ENCODE data around the gene SH3YL1. TPM values are rescaled to one million over a fixed set of nuclear protein-coding genes. Genes with fewer than 3 reads are reported as not detected.

The SH3YL1 gene
- total RNA-seq, 1 experiment from 2014 or later: 25.7 TPM

DNA sequence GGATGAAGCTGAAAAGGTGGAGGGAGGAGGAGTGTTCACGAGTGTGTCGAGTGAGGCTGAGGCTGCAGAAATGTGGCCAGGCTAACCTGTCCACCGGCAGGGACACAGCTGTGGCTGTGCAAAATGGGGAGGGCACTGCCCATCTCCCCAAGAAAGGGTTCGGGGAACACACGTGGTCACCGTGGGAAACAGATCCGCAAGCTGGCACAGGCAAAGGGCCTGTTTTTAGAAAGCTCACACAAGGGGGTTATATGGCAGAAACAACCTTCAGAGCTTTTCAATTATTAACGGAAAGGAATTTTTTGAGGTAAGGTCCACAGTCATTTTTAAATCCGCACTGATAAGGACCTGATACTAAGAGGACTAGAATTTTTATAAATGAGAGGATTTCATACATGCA lies 35.7 kb downstream of the SH3YL1 start:
- no peak for DNase-seq (ENCODE audit: extremely low read depth, low read depth)

DNA sequence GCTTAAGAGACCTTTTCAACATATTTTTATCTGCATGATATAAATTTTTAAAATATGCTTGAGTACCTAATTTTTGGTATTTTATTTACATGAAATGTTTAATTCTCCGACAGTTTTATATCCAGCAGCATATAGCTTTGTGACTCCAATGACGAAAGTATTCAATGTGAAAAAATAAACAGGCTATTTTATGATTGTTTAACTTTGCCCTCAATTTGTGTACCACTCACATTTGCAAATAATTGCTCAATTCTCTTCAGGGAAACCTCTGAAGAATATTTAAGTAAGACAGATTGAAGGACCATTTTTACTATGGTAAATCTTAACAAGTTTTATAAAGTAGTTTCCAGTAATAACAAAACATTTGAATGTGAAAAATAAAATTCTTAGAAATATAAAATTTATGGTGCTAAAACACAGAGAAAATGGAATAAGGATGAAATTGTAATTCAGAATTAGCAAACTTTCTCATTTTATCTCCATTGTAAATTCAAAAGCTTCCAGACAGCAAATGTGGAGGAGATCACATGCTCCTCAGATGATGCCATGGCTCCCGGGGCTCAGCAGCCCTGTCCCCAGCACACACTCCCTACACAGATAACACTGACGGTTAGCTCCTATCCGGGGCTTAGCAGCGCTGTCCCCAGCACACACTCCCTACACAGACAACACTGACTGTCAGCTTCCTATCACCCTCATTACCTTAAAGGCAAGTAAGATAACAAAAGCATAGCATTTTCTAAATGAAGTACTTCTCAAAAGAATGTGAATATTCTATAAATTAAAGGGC lies 39.7 kb downstream of the SH3YL1 start:
- DNase-seq (ENCODE audit: extremely low read depth, low read depth): no peak

DNA sequence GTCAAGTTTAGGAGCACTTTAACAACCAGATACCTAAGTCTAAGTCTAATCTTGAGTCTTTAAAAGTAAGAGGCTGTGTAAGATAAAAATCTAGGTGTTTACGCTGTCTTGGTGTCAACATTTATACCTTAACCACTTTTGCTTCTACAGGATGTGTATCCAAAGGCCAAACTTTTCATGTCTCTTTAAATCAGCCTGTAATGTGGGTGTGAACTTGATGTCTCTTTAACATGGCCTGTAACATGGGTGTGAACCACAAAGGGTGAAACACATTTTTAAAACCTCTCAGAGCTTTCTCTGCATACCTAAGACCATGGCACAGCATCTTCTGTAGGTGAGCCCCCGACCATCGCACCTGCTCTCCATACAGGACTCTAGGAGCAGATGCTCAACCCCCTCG lies 40.4 kb downstream of the SH3YL1 start:
- no peak for DNase-seq (ENCODE audit: extremely low read depth, low read depth)

DNA sequence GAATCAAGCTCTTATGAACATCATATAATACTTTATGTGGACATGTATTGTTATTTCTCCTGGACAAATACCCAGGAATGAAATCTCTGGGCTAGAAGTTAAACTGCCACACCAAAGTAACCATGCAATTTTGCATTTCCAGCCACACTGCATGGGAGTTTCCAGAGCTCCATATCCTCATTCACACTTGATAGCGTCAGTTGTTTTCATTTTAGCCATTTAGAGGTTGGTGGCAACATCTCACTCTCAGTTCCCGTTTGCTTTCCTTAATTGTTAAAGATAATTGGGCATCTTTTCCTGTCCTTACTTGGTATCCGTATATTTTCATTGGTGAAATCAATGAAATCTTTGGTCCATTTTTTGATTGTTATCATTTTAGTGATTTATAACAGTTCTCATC lies 47.8 kb downstream of the SH3YL1 start:
- no peak for DNase-seq (ENCODE audit: extremely low read depth, low read depth)

DNA sequence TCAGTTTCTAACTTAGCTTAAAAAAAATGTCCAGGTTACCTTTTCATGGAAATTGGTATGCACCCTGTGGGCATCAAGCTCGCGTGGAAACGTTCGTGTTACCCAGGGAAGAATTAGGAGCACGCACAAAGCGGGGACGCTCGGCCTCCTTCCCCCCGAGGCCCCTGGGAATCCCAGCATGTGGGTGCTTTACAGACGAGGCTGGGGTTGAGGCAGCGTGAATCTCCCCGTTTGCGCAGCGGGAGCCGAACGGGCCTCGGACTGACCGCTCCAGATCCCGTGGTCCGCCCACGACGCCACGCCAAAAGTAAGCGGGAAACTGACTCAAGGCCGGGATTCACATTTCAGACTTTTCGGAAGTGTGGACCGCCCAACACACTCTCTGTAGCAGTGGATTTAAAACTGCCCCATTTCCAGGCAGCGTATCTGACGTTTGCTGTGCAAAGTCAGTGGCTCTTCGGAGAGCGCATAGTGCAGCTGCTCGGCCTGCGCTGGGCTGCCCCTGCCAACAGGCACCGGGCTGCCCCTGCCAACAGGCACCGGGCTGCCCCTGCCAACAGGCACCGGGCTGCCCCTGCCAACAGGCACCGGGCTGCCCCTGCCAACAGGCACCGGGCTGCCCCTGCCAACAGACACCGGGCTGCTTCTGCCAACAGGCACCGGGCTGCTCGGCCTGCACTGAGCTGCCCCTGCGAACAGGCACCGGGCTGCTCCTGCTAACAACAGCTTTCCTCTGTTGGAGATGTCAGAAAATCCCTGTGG lies 49.7 kb downstream of the SH3YL1 start:
- no peak for DNase-seq (ENCODE audit: extremely low read depth, low read depth)

DNA sequence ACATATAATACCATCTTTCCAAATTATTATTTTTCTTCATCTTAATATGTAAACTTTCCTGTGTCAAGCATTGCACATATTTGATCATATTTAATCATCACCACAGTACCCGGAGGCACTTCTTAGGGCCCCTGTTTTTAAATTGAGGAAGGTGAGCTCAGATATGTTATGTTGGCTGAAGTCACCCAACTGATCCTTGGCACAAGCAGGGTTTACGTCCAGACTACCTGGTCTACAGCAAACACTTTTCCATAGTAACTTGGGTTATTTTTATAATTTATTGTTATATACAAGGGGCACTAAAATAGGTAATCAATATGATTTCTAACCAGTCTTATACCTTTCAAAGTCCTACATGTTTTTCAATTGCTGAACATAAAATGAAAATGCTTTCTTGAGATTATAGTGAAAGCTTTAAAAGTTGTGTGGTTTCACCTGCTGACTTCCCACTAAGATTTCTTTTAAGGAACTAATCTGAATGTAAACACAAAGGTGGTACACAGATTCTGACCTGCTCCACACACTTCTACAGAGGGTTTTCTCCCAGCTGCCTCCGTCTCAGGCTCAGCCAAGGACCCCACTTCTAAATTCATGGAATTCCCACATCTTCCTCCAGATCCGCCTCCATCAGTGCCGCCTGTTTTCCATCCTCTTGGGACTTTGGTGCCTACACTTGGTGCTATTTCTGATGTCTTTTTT lies 52.2 kb downstream of the SH3YL1 start:
- no peak for DNase-seq (ENCODE audit: extremely low read depth, low read depth)

DNA sequence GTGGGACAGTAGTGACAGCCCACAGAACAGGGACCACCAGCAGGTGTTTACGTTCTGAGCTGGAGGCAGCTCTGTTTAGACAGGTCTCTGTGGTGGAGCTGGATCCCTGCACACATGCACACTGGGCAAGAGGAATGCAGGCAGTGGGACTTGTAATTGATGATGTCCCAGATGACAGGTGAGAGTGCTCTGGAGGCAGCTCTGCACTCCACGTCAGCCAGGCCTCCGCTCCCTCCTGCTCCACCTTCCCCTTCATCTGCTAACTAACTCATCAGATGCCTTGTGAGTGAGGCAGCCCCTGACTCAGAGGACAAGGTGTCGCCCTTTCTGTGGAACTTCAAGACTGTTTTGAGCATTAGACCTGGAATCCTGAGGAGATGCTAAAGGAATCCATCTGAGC lies 53.2 kb downstream of the SH3YL1 start:
- no peak for DNase-seq (ENCODE audit: extremely low read depth, low read depth)

DNA sequence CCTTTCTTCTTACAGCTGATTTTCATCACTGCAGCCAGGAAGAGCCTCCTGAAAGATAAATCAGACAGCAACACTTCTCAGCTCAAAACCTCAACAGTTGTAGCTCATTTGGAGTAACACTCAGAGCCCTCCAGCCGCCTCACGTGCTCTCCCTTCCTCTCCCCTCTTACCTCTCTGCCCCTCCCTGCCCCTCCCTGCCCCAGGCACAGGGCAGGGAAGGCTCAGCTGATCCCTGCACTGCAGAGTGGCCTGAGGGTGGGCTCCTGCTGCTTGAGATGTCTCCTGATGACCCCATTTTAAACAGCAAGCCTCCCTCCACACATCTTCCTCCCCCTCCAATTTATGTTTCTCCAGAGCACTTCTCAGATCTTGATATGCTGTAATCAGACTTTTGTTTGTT lies 54.4 kb downstream of the SH3YL1 start:
- no peak for DNase-seq (ENCODE audit: extremely low read depth, low read depth)

DNA sequence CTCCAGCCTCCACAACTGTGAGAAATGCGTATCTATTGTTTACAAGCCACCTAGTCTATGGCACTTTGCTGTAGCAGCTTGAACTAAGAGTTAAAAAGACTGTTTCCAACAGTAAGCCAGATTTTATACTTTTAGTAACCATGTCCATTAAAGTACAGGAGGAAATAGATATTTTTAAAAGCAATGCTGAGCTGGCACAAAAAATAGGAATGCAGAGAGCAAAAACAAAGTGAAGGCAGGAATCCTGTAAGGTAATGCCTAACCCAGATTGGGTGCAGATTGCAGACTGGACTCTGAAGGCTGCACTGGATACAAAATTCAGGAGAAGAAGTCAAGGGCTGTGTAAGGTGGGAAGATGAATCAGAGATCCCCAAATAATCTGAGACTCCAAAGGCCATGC lies 55.5 kb downstream of the SH3YL1 start:
- no peak for DNase-seq (ENCODE audit: extremely low read depth, low read depth)

DNA sequence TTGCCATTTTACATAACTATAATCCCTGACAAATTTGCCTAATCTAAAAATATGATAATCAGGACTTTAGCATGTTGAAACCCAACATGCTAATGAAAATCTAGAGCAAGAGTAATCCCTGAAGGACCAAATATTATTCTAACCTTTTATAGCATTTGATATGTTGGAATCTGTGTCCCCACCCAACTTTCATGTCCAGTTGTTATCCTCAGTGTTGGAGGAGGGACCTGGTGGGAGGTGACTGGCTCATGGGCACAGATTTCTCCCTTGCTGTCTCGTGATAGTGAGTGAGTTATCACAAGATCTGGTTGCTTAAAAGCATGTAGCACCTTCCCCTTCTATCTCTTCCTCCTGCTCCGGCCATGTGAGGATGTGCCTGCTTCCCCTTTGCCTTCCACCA lies 59.8 kb downstream of the SH3YL1 start:
- DNase-seq (ENCODE audit: extremely low read depth, low read depth): no peak

DNA sequence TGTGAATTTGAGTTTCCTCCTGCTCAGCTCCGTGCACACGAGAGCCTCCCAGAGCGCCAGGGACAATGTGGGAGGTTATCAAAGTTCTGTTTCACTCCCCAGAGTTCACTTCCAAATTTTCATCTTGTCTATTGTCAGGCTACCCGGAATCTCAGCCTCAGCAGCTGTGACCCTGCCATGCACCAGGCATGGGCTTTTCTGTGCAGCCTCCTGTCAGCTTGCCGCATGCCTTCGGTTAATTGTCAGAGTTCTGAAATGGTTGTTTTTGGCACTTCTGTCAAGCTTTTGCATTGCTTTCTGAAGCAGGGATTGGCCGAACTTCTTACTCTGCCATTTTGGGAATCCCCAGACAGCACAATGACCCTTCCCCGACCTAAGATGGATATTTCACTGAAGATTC lies 60.4 kb downstream of the SH3YL1 start:
- DNase-seq (ENCODE audit: extremely low read depth, low read depth): no peak

DNA sequence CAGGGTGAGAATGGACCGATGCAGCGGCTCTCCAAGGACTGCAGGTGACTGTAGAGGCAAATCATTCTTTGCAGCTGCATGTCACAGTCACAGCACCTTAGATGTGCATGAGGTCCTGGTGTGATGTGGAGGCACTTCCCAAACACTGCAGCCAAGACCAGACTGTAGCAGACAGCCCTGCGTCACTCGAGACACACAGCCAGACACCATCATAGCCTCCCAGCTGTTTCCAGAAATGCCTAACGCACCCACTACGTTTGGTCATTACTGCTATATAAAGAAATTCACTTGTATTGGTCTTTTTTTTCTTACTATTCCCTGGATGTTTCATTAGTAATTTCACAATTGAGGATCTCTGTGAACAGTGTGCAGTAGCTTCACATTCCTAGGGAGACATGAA lies 60.9 kb downstream of the SH3YL1 start:
- no peak for DNase-seq (ENCODE audit: extremely low read depth, low read depth)

DNA sequence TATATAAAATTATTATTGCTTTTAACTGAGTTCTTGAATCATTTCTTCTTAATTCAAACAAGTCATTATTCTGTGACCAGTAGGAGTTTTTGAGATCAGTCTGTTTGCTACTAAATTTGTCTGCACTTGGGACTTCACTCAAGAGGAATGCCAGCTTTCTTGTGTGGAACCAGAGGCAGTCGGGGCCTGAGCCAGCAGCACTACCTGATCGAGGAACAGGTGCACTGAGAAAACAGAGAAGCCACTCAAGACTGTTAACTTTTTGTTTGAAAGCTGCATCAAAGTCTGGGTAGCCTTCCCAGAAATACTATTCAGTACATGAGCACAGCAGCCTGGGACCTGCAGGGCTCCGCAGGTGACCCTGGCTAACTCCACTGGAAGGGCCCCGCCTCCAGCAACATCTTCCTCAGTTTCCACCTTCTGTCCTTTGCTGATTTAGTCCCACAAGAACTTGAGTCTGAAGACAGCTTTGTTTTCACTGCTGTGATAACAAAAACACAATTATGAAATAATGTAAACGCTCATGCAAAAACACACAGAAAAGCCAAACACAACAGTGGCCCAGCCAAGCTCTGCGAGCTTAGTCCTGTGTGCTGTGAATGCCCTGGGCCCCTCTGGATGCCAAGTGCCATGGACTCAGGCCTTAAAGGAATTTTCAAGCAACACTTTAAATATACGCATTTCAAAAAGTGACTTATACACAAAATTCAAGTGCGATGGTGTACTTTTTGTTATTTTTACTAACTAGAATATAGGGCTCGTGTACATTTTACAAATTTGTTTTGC lies 62.0 kb downstream of the SH3YL1 start:
- DNase-seq (ENCODE audit: extremely low read depth, low read depth): no peak

DNA sequence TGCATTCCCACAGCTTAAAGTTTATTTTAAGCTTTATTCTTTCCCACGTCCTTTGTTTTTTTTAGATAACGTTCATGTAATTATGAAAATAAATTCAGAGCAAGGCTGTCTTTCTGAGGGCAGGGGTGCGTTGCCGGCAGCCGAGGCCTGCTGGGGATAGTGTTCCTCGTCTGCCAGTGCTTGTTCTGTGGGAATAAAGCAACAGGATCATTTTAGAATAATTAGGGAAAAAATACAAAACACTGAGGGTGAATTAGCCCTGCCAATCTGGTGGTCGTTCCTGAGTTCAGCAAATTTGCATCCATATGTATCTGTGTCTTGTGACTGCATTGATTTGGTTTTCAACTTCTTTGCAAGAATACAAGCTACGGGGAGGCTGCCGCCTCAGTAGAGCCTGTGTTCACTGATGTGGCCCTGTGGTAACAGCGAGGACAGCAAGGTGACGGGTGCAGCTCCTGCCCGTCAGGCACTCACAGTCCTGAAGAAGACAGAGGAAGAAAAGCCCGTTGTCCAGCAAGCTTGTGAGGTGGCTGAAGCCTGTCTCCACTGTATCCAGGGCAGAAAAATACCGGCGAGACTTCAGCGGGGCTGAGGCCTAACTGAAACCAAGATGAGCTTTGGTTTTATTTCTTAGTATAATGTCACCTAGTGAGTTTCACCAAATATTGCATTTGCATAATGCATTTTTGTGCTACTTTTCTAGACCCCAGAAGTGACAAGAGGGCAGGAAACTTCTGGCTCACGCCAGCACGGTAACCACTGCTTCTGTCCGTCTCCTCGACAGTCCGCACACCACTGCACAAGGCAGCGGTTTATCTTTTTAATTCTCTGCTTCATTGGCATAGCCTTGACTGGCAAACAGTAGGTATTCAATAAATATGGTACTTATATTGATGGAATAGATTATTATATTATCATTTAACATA lies 64.5 kb downstream of the SH3YL1 start:
- no peak for DNase-seq (ENCODE audit: extremely low read depth, low read depth)

DNA sequence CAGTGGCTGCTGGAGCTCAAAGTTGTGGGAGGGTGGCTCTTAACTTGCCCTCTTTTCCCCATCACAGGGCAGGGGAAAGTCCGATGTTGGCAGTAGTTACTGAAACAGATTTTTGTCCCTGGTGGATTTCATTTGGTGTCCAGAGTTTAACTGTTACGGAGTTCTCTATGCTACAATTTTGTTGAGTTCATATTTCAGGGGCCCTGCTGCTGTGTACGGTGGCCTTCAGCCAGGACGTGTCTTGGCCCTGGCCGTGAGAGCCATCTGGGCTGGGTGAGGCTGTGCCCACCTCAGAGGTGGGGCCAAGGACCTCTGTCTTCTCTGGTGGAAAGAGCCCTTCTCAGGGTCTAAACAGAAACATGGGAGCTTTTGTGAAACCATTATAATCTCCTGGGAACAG lies 67.4 kb downstream of the SH3YL1 start:
- DNase-seq (ENCODE audit: extremely low read depth, low read depth): no peak

DNA sequence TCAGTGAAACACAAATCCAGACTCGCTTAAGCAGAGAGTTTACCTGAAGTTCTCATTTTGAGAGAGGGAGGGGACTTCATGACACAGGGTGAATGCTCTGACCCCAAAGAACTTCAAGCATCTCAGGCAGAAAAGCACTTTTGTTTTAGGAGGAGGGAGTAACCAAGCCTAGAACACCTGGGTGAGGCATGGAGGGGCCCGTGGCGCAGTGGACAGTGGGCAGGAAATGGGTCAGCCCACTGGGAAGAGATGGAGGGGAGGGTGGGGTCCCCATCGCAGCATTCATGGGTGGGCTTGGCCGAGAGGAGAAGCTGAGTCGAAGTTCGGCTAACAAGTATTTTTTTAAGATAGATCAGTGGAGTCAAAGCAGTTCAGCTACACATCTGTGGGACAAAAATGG lies 67.9 kb downstream of the SH3YL1 start:
- no peak for DNase-seq (ENCODE audit: extremely low read depth, low read depth)

DNA sequence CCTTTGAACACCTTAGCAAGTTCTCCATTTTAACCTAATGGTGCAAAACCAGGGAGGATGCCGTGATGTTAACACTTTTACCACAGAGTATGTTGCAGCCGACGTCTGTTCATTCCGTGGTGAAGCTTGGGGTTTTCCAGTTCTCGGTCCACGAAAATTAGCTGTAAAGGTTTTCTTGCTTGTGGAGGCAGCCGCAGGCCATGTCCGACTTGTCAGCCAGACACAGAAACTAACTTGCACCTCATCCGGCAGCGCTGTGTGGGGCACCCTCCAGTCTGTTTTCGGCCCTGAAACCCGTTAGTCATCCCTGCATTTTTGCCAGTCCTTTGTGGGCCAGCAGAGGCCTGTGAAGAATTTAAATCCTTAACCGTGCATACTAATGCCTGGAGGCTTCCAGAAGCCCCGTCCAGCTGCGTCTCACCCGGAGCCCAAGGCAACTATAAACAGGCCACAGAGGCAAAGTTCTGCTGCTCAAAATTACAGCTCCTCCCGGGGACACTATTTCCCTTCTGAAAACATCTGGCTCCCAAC lies 70.6 kb downstream of the SH3YL1 start:
- no peak for DNase-seq (ENCODE audit: extremely low read depth, low read depth)

DNA sequence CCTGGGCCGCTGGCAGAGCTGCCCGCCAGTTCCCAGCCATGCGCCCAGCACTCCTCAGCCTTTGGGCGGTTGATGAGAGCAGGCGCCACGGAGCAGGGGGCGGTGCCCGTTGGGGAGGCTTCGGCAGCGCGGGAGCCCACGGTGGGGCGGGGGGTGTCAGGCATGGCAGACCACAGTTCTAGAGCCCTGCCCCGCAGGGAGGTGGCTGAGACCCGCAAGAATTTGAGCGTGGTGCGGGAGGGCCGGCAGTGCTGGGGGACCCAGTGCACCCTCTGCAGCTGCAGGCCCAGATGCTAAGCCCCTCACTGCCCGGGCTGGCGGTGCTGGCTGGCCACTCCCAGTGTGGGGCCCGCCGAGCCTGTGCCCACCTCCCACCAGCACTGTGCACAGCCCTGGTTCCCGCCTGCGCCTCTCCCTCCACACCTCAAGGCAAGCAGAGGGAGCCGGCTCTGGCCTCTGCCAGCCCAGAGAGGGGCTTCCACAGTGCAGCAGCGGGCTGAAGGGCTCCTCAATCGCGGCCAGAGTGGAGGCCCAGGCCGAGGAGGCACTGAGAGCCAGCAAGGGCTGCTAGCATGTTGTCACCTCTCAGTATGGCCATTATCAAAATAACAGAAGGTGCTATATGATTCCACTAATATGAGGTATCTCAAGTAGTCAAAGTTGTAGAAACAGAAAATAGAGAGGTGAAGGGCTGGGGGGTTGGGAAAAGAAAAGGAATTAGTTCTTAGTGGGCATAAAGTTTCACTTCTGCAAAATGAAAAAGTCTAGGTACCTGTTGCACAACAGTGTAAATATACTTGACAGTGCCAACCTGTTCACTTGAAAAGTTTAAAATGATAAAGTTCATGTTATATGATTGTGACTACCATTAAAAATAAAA lies 72.3 kb downstream of the SH3YL1 start:
- DNase-seq (ENCODE audit: extremely low read depth, low read depth): no peak

DNA sequence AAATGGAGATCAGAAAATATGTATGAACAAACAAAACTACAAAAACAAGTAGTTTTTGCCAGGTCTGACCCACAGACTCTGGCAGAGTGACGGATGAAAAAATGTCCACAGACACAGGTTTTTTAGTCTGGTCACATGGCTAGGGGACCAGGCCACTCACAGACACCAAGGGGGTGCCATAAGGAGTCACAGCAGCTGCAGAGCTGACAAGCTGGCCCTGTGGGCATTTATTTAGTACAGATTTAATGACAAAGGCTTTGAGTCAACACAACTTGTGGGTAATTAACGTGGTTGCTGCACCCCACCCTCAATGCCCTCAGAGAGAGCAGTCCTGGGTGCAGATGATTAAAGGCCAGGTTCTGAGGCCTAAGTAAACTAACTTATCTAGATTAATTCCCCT lies 76.0 kb downstream of the SH3YL1 start:
- DNase-seq (ENCODE audit: extremely low read depth, low read depth): no peak

Data from NCI-H460 (cell line).